Measurements from ENCODE around the gene ZFYVE27. TPM values are rescaled to one million over a fixed set of nuclear protein-coding genes. Genes with fewer than 3 reads are reported as not detected.

Gene ZFYVE27
- total and polyA plus RNA-seq, 8 donors, result 4.3 to 77.1 (median 15.5) TPM

- Histone ChIP-seq H3K27ac (no peak overlapping the region), H3K27me3 (no peaks in the 10 kb centered on the region), H3K9me3 (no peaks in the 10 kb centered on the region), H3K4me1 (no peaks in the 10 kb centered on the region), H3K4me3 (no peak overlapping the region), H3K36me3 (peaks cover 84 to 100% (median 99%) of the 10 kb centered on the region in 4 donors)
- no peak for DNase-seq
- TF ChIP-seq EP300 (IDR thresholded peaks at IDR 0.05), result no peak
- no peak for TF ChIP-seq CTCF (IDR thresholded peaks at IDR 0.05)
- TF ChIP-seq POLR2AphosphoS5 (IDR thresholded peaks at IDR 0.05), result no peak
- TF ChIP-seq POLR2A (IDR thresholded peaks at IDR 0.05), result no peak
- intact Hi-C loops (cut with DNase I; ENCODE audit: low total_unique reads), result no loop called here
- WGBS, 5 donors, result 89 to 100% (median 96%) methylated on average over 4 to 6 of the region's 6 CpGs
These were observed 18.8 kb downstream of the ZFYVE27 start for GRCh38 chr10:97755718-97756117.

GRCh38 chr10:97757471-97757870 is 20.5 kb downstream of the ZFYVE27 start:
- 63 to 80% (median 74%) methylated on average over 6 of the region's 6 CpGs for WGBS, 5 donors
- no peak for DNase-seq
- no peak for TF ChIP-seq CTCF (IDR thresholded peaks at IDR 0.05)
- no peak for TF ChIP-seq POLR2AphosphoS5 (IDR thresholded peaks at IDR 0.05)
- TF ChIP-seq EP300 (IDR thresholded peaks at IDR 0.05), result no peak
- TF ChIP-seq POLR2A (IDR thresholded peaks at IDR 0.05), result no peak
- Histone ChIP-seq H3K27ac (no peak overlapping the region), H3K4me1 (no peaks in the 10 kb centered on the region), H3K36me3 (peaks cover 69 to 100% (median 99%) of the 10 kb centered on the region in 4 donors), H3K9me3 (no peaks in the 10 kb centered on the region), H3K27me3 (no peaks in the 10 kb centered on the region), H3K4me3 (no peak overlapping the region)
- intact Hi-C loops (cut with DNase I; ENCODE audit: low total_unique reads), result no loop called here

- peak; percentile 67 to 89 for DNase-seq
- 47 to 72% (median 50%) methylated on average over 5 of the region's 5 CpGs for WGBS, 5 donors
- no peak overlapping the region for H3K4me3 ChIP-seq
- peaks cover 54 to 87% (median 86%) of the 10 kb centered on the region in 4 donors for H3K36me3 ChIP-seq
- no peak for TF ChIP-seq POLR2A (IDR thresholded peaks at IDR 0.05)
- TF ChIP-seq CTCF (IDR thresholded peaks at IDR 0.05), result peak in 5 of 7 experiments; percentile 29 to 77 (median 68)
- H3K4me1 ChIP-seq, result no peaks in the 10 kb centered on the region
- H3K27me3 ChIP-seq, result no peaks in the 10 kb centered on the region
- intact Hi-C loops (cut with DNase I; ENCODE audit: low total_unique reads), result no loop called here
- no peak overlapping the region for H3K27ac ChIP-seq
- no peaks in the 10 kb centered on the region for H3K9me3 ChIP-seq
These were observed 22.4 kb downstream of the ZFYVE27 start for GRCh38 chr10:97759158-97759887.

- WGBS, 5 donors, result 70 to 92% (median 82%) methylated on average over 2 to 5 of the region's 5 CpGs
- TF ChIP-seq CTCF (IDR thresholded peaks at IDR 0.05) (no peak), POLR2A (IDR thresholded peaks at IDR 0.05) (no peak), EP300 (IDR thresholded peaks at IDR 0.05) (no peak), POLR2AphosphoS5 (IDR thresholded peaks at IDR 0.05) (no peak)
- Histone ChIP-seq H3K9me3 (no peaks in the 10 kb centered on the region), H3K27me3 (no peaks in the 10 kb centered on the region), H3K27ac (peak overlapping the region in 1 of 5 donors; percentile 23), H3K36me3 (peaks cover 48 to 81% (median 80%) of the 10 kb centered on the region in 4 donors), H3K4me1 (no peaks in the 10 kb centered on the region), H3K4me3 (no peak overlapping the region)
- DNase-seq, result no peak
- intact Hi-C loops (cut with DNase I; ENCODE audit: low total_unique reads), result no loop called here
These were observed 23.0 kb downstream of the ZFYVE27 start for GRCh38 chr10:97759946-97760345.

Data from stomach (tissue), 9 donors.